NB4 (cell line): Measurements from ENCODE around the gene ASCC1.

ENCODE experiments used
- DNase-seq: peaks from one replicate; pipeline ENCODE4 v3.0.0; 2010; ENCODE audit warnings: low read depth
- H3K4me3 ChIP-seq: one replicate; pipeline ENCODE4 v1.5.1; 2011; ENCODE audit warnings: mild to moderate bottlenecking, low read depth, low read length, moderate library complexity
- CTCF ChIP-seq: IDR thresholded peaks from one replicate; pipeline ENCODE4 v1.5.1; 2012; ENCODE audit warnings: low read depth, low read length
- MAX ChIP-seq: IDR thresholded peaks from 2 replicates; pipeline ENCODE4 v1.6.1; 2011; ENCODE audit warnings: low read depth, low read length
- MYC ChIP-seq: IDR thresholded peaks from 2 replicates; pipeline ENCODE4 v1.6.1; 2011; ENCODE audit warnings: low read depth, low read length
- POLR2A ChIP-seq: IDR thresholded peaks from 2 replicates; pipeline ENCODE4 v1.6.1; 2011; ENCODE audit warnings: mild to moderate bottlenecking; ENCODE audit not compliant: insufficient read length; ENCODE audit errors: extremely low read depth

ASCC1 gene

GRCh38 chr10:72080042-72080975, 135.8 kb downstream of the ASCC1 start:
- no peak overlapping the region for H3K4me3 ChIP-seq
- TF ChIP-seq CTCF (no peak), MAX (no peak), MYC (no peak), POLR2A (no peak)
- no peak for DNase-seq

- no peak overlapping the region for H3K4me3 ChIP-seq
- no peak for TF ChIP-seq POLR2A
- no peak for TF ChIP-seq MAX
- no peak for TF ChIP-seq MYC
- no peak for TF ChIP-seq CTCF
- DNase-seq: no peak
Measured at GRCh38 chr10:72079356-72079755, 136.7 kb downstream of the ASCC1 start.

GRCh38 chr10:72077275-72077990, 138.6 kb downstream of the ASCC1 start:
- DNase-seq: no peak
- H3K4me3 ChIP-seq: no peak overlapping the region

GRCh38 chr10:72076756-72077155, 139.3 kb downstream of the ASCC1 start:
- no peak for DNase-seq
- no peak overlapping the region for H3K4me3 ChIP-seq
- TF ChIP-seq CTCF (no peak), MYC (no peak), POLR2A (no peak), MAX (no peak)

More at GRCh38 chr10:72077275-72077990, 138.6 kb downstream of the ASCC1 start:
- TF ChIP-seq POLR2A: no peak
- TF ChIP-seq CTCF: no peak
- no peak for TF ChIP-seq MYC
- TF ChIP-seq MAX: no peak

- H3K4me3 ChIP-seq: no peak overlapping the region
- DNase-seq: no peak
- TF ChIP-seq MYC (no peak), MAX (no peak), CTCF (no peak), POLR2A (no peak)
Measured at GRCh38 chr10:72075376-72076115, 140.5 kb downstream of the ASCC1 start.
